Neuronal stem cell (in vitro differentiated cells): ENCODE measurements around the gene FAXC.

Source experiments
- DNase-seq: peaks from one replicate; pipeline ENCODE4 v3.0.0-alpha.2; 2013; ENCODE audit warnings: low spot score
- H2AFZ ChIP-seq: one replicate; pipeline ENCODE4 v1.6.1; 2013; ENCODE audit warnings: mild to moderate bottlenecking, low read length, inconsistent platforms
- H2AK5ac ChIP-seq: 2 replicates; pipeline ENCODE4 v1.6.1; 2013; ENCODE audit warnings: low read depth, mild to moderate bottlenecking, inconsistent platforms, low read length, moderate library complexity, mixed read lengths
- H2BK120ac ChIP-seq: 2 replicates; pipeline ENCODE4 v1.6.1; 2013; ENCODE audit warnings: low read depth, mild to moderate bottlenecking, inconsistent platforms, low read length, moderate library complexity, mixed read lengths
- H2BK12ac ChIP-seq: one replicate; pipeline ENCODE4 v1.6.1; 2013; ENCODE audit warnings: low read length, inconsistent platforms
- H2BK15ac ChIP-seq: 2 replicates; pipeline ENCODE4 v1.6.1; 2013; ENCODE audit warnings: mild to moderate bottlenecking, low read length, inconsistent platforms, mixed read lengths
- H2BK5ac ChIP-seq: one replicate; pipeline ENCODE4 v1.6.1; 2013; ENCODE audit warnings: inconsistent platforms, mild to moderate bottlenecking, low read length, moderate library complexity
- H3K14ac ChIP-seq: one replicate; pipeline ENCODE4 v1.6.1; 2013; ENCODE audit warnings: low read length, inconsistent platforms
- H3K18ac ChIP-seq: 2 replicates; pipeline ENCODE4 v1.6.1; 2013; ENCODE audit warnings: low read length, inconsistent platforms
- H3K23ac ChIP-seq: 2 replicates; pipeline ENCODE4 v1.6.1; 2013; ENCODE audit warnings: low read depth, mild to moderate bottlenecking, mixed read lengths, low read length, inconsistent platforms; ENCODE audit not compliant: poor library complexity
- H3K27ac ChIP-seq: replicated peaks from 3 replicates; pipeline ENCODE4 v1.5.1; 2013; ENCODE audit warnings: low read length, inconsistent platforms
- H3K27me3 ChIP-seq, 3 experiments: 2 replicates each; pipeline ENCODE4 v1.6.1; 2013; ENCODE audit warnings: low read length in 3 of 3, mild to moderate bottlenecking in 2 of 3, inconsistent platforms in 1 of 3, low read depth in 1 of 3, mixed read lengths in 1 of 3, moderate library complexity in 1 of 3; ENCODE audit not compliant: control insufficient read depth in 3 of 3, insufficient read depth in 3 of 3
- H3K36me3 ChIP-seq, 2 donors: replicated peaks in 1 of 2; 2 replicates each; pipeline ENCODE4 v1.6.1; 2013; ENCODE audit warnings: low read length in 2 of 2; ENCODE audit not compliant: control insufficient read depth in 2 of 2, insufficient read depth in 2 of 2
- H3K4ac ChIP-seq: 2 replicates; pipeline ENCODE4 v1.6.1; 2013; ENCODE audit warnings: inconsistent platforms, mild to moderate bottlenecking, low read length, moderate library complexity
- H3K4me1 ChIP-seq, 2 donors: 1 replicate in 1 of 2; 2 replicates in 1 of 2; pipeline ENCODE4 v1.6.1; 2013; ENCODE audit warnings: low read length in 2 of 2, low read depth in 1 of 2; ENCODE audit not compliant: control insufficient read depth in 2 of 2, insufficient read depth in 1 of 2
- H3K4me2 ChIP-seq: one replicate; pipeline ENCODE4 v1.6.1; 2013; ENCODE audit warnings: mild to moderate bottlenecking, low read length, inconsistent platforms; ENCODE audit not compliant: insufficient read depth, poor library complexity, severe bottlenecking
- H3K4me3 ChIP-seq, 2 donors: 2 replicates each; pipeline ENCODE4 v1.5.1; 2013; ENCODE audit warnings: low read length in 2 of 2, mild to moderate bottlenecking in 2 of 2, inconsistent platforms in 1 of 2, moderate library complexity in 1 of 2
- H3K79me1 ChIP-seq: one replicate; pipeline ENCODE4 v1.6.1; 2013; ENCODE audit warnings: low read depth, mild to moderate bottlenecking, inconsistent platforms, low read length, moderate library complexity
- H3K9ac ChIP-seq: one replicate; pipeline ENCODE4 v1.6.1; 2013; ENCODE audit warnings: mild to moderate bottlenecking, low read depth, low read length, inconsistent platforms; ENCODE audit not compliant: poor library complexity
- H3K9me3 ChIP-seq, 2 donors: replicated peaks in 1 of 2; 2 replicates each; pipeline versions ENCODE3 to v1.6.1; 2013; ENCODE audit warnings: low read length in 2 of 2, mild to moderate bottlenecking in 2 of 2, inconsistent platforms in 1 of 2, low read depth in 1 of 2, mixed read lengths in 1 of 2, moderate library complexity in 1 of 2; ENCODE audit not compliant: control insufficient read depth in 2 of 2, insufficient read depth in 1 of 2
- H4K8ac ChIP-seq: one replicate; pipeline ENCODE4 v1.6.1; 2013; ENCODE audit warnings: low read depth, mild to moderate bottlenecking, inconsistent platforms, low read length, moderate library complexity
- H4K91ac ChIP-seq: one replicate; pipeline ENCODE4 v1.6.1; 2013; ENCODE audit warnings: low read length, low read depth, mild to moderate bottlenecking, inconsistent platforms; ENCODE audit not compliant: poor library complexity
- WGBS, 2 donors: extraction: QIAGEN DNeasy Blood & Tissue Kit; methylation state at CpG; one replicate each; pipeline ENCODE4 v1.1.7; 2013; ENCODE audit warnings: missing lambda C conversion rate in 2 of 2, mixed read lengths in 1 of 2; ENCODE audit not compliant: insufficient read length in 2 of 2, insufficient replicate concordance in 1 of 2; ENCODE audit errors: extremely low coverage in 2 of 2; 5-methylcytosine and 5-hydroxymethylcytosine counted together

FAXC gene

GRCh38 chr6:99306341-99306740, 43.1 kb downstream of the FAXC start:
- Histone ChIP-seq H3K4ac (no peak overlapping the region), H3K27ac (no peak overlapping the region), H2AFZ (no peak overlapping the region), H3K4me3 (no peak overlapping the region), H2BK15ac (no peak overlapping the region), H3K4me2 (no peak overlapping the region), H4K8ac (no peak overlapping the region), H2BK120ac (no peak overlapping the region), H2BK5ac (no peak overlapping the region), H3K9ac (no peak overlapping the region), H3K18ac (no peak overlapping the region), H3K23ac (no peak overlapping the region), H3K9me3 (no peaks in the 10 kb centered on the region), H3K27me3 (no peaks in the 10 kb centered on the region), H3K4me1 (peaks cover 3 to 4% of the 10 kb centered on the region in 2 donors), H4K91ac (no peak overlapping the region), H2AK5ac (no peak overlapping the region), H3K14ac (no peak overlapping the region), H2BK12ac (no peak overlapping the region), H3K79me1 (no peaks in the 10 kb centered on the region), H3K36me3 (peaks cover 5 to 30% of the 10 kb centered on the region in 2 donors)
- no peak for DNase-seq
- WGBS, 2 donors = 100% methylated on average over 1 of the region's 3 CpGs; no CpG with 5 or more reads in 1 of the 2 donors

GRCh38 chr6:99305021-99305554, 44.4 kb downstream of the FAXC start:
- no CpG with 5 or more reads among the region's 5 CpGs for WGBS, 2 donors
- Histone ChIP-seq H2BK15ac (no peak overlapping the region), H3K9me3 (no peaks in the 10 kb centered on the region)

GRCh38 chr6:99297415-99297814, 52.1 kb downstream of the FAXC start:
- Histone ChIP-seq H3K4me2 (no peak overlapping the region), H4K91ac (no peak overlapping the region), H2AFZ (no peak overlapping the region), H3K27ac (no peak overlapping the region), H3K36me3 (peaks cover 0 to 14% of the 10 kb centered on the region in 2 donors), H2BK12ac (no peak overlapping the region), H3K4me3 (no peak overlapping the region), H2BK120ac (no peak overlapping the region), H3K23ac (no peak overlapping the region), H3K9ac (peak overlapping the region; percentile 10), H3K4ac (no peak overlapping the region), H4K8ac (no peak overlapping the region), H2BK15ac (no peak overlapping the region), H3K9me3 (no peaks in the 10 kb centered on the region), H3K4me1 (no peaks in the 10 kb centered on the region), H2AK5ac (no peak overlapping the region), H3K27me3 (no peaks in the 10 kb centered on the region), H2BK5ac (no peak overlapping the region), H3K14ac (no peak overlapping the region), H3K79me1 (no peaks in the 10 kb centered on the region), H3K18ac (no peak overlapping the region)
- DNase-seq = no peak
- WGBS, 2 donors = no CpG with 5 or more reads among the region's 5 CpGs

More at GRCh38 chr6:99305021-99305554, 44.4 kb downstream of the FAXC start:
- Histone ChIP-seq H3K23ac (no peak overlapping the region), H3K4me2 (no peak overlapping the region), H2BK120ac (no peak overlapping the region), H3K27ac (no peak overlapping the region), H3K4me1 (peaks cover 3 to 4% of the 10 kb centered on the region in 2 donors), H2AFZ (no peak overlapping the region), H3K27me3 (no peaks in the 10 kb centered on the region), H2BK12ac (no peak overlapping the region), H3K18ac (no peak overlapping the region), H3K4me3 (no peak overlapping the region), H2BK5ac (no peak overlapping the region), H3K36me3 (peaks cover 3 to 23% of the 10 kb centered on the region in 2 donors), H4K8ac (no peak overlapping the region), H2AK5ac (no peak overlapping the region), H4K91ac (no peak overlapping the region), H3K9ac (no peak overlapping the region), H3K79me1 (no peaks in the 10 kb centered on the region), H3K14ac (no peak overlapping the region), H3K4ac (no peak overlapping the region)
- DNase-seq = no peak

GRCh38 chr6:99297006-99297405, 52.5 kb downstream of the FAXC start:
- H3K4me2 ChIP-seq = no peak overlapping the region
- peaks cover 0 to 14% of the 10 kb centered on the region in 2 donors for H3K36me3 ChIP-seq
- no peaks in the 10 kb centered on the region for H3K9me3 ChIP-seq
- no peak overlapping the region for H3K14ac ChIP-seq
- WGBS, 2 donors = no CpG with 5 or more reads among the region's 1 CpG
- no peak overlapping the region for H3K18ac ChIP-seq
- no peaks in the 10 kb centered on the region for H3K79me1 ChIP-seq
- H4K8ac ChIP-seq = no peak overlapping the region
- no peak overlapping the region for H2BK12ac ChIP-seq
- H2BK15ac ChIP-seq = no peak overlapping the region
- H2BK5ac ChIP-seq = no peak overlapping the region
- no peak overlapping the region for H2AK5ac ChIP-seq
- DNase-seq = no peak
- no peak overlapping the region for H3K4ac ChIP-seq
- no peaks in the 10 kb centered on the region for H3K4me1 ChIP-seq
- H3K23ac ChIP-seq = no peak overlapping the region
- H3K27me3 ChIP-seq = no peaks in the 10 kb centered on the region
- no peak overlapping the region for H3K4me3 ChIP-seq
- no peak overlapping the region for H2BK120ac ChIP-seq
- H4K91ac ChIP-seq = no peak overlapping the region
- no peak overlapping the region for H2AFZ ChIP-seq
- no peak overlapping the region for H3K27ac ChIP-seq
- no peak overlapping the region for H3K9ac ChIP-seq
